Uterus (tissue), 4 donors: ENCODE data around the gene GPR152. TPM values are rescaled to one million over a fixed set of nuclear protein-coding genes. Genes with fewer than 3 reads are reported as not detected.

Source experiments
- DNase-seq, 2 donors: peaks; one replicate each; pipeline ENCODE4 v3.0.0-alpha.2; 2019 to 2020
- H3K27ac ChIP-seq, 2 donors: fragments of 200-600 bp; sonication (generic); 1 replicate in 1 of 2; 2 replicates in 1 of 2; pipeline ENCODE4 v1.5.1; 2016 to 2018
- H3K27me3 ChIP-seq, 2 donors: fragments of 200-600 bp; sonication (generic); one replicate each; pipeline ENCODE4 v1.5.1; 2018 to 2019; ENCODE audit warnings: control low read depth in 1 of 2
- H3K36me3 ChIP-seq, 2 donors: fragments of 200-600 bp; sonication (generic); one replicate each; pipeline ENCODE4 v1.5.1; 2019; ENCODE audit warnings: control low read depth in 1 of 2
- H3K4me1 ChIP-seq, 2 donors: fragments of 200-600 bp; sonication (generic); one replicate each; pipeline ENCODE4 v1.5.1; 2018 to 2019; ENCODE audit warnings: control low read depth in 1 of 2
- H3K4me3 ChIP-seq, 2 donors: fragments of 200-600 bp; sonication (generic); 1 replicate in 1 of 2; 2 replicates in 1 of 2; pipeline ENCODE4 v1.5.1; 2018 to 2019; ENCODE audit warnings: mild to moderate bottlenecking in 1 of 2
- H3K9me3 ChIP-seq, 2 donors: fragments of 200-600 bp; sonication (generic); one replicate each; pipeline ENCODE4 v1.5.1; 2019; ENCODE audit warnings: control low read depth in 1 of 2
- POLR2A ChIP-seq, 2 donors: fragments of 450-650 bp; IDR thresholded peaks; one replicate each; pipeline ENCODE4 v1.6.1; 2016; ENCODE audit warnings: antibody characterized with exemption in 2 of 2, mild to moderate bottlenecking in 1 of 2, moderate library complexity in 1 of 2
- intact Hi-C: fragments of 100-400 bp; cut with DNase I; formaldehyde crosslinking; loops from one replicate; pipeline ENCODE4 v1.15.1; 2023; ENCODE audit warnings: low total_unique reads
- total RNA-seq, 4 donors: library from RNA; depleted of rRNA in 3 of 4; stranded (reverse); fragments of >200 nt in 3 of 4; gene quantifications; one replicate each; pipeline versions ENCODE4 v1.1.0 to v1.2.4, GENCODE V29; 2014 to 2023
- TF ChIP-seq, protein P1 (sequence below), 4 experiments: fragments of 200-600 bp in 2 of 4; fragments of 450-650 bp in 2 of 4; sonication (generic) in 2 of 4; IDR thresholded peaks; one replicate each; pipeline ENCODE4 v1.5.1; 2016 to 2019; ENCODE audit warnings: antibody characterized with exemption in 4 of 4, mild to moderate bottlenecking in 2 of 4, moderate library complexity in 1 of 4
- donor health status: DM: yes; HTN: yes; CAD: no.

Gene GPR152
- total RNA-seq, 4 donors from 2014 or later: not detected

GRCh38 chr11:67449116-67449844 is 3.2 kb downstream of the GPR152 start:
- H3K9me3 ChIP-seq: no peaks in the 10 kb centered on the region
- intact Hi-C loops: no loop called here

GRCh38 chr11:67448220-67448609 is 4.3 kb downstream of the GPR152 start:
- Histone ChIP-seq H3K4me3 (no peak overlapping the region), H3K27me3 (no peaks in the 10 kb centered on the region), H3K9me3 (no peaks in the 10 kb centered on the region), H3K4me1 (no peaks in the 10 kb centered on the region), H3K36me3 (no peaks in the 10 kb centered on the region), H3K27ac (no peak overlapping the region)
- intact Hi-C loops: no loop called here
- TF ChIP-seq, protein P1, sequence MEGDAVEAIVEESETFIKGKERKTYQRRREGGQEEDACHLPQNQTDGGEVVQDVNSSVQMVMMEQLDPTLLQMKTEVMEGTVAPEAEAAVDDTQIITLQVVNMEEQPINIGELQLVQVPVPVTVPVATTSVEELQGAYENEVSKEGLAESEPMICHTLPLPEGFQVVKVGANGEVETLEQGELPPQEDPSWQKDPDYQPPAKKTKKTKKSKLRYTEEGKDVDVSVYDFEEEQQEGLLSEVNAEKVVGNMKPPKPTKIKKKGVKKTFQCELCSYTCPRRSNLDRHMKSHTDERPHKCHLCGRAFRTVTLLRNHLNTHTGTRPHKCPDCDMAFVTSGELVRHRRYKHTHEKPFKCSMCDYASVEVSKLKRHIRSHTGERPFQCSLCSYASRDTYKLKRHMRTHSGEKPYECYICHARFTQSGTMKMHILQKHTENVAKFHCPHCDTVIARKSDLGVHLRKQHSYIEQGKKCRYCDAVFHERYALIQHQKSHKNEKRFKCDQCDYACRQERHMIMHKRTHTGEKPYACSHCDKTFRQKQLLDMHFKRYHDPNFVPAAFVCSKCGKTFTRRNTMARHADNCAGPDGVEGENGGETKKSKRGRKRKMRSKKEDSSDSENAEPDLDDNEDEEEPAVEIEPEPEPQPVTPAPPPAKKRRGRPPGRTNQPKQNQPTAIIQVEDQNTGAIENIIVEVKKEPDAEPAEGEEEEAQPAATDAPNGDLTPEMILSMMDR (IDR thresholded peaks at IDR 0.05): no peak
- TF ChIP-seq POLR2A (IDR thresholded peaks at IDR 0.05): no peak
- DNase-seq: no peak

More at GRCh38 chr11:67449116-67449844, 3.2 kb downstream of the GPR152 start:
- Histone ChIP-seq H3K27me3 (no peaks in the 10 kb centered on the region), H3K4me1 (no peaks in the 10 kb centered on the region), H3K36me3 (no peaks in the 10 kb centered on the region), H3K27ac (no peak overlapping the region), H3K4me3 (no peak overlapping the region)
- DNase-seq: no peak
- no peak for TF ChIP-seq POLR2A (IDR thresholded peaks at IDR 0.05)
- TF ChIP-seq, protein P1 (IDR thresholded peaks at IDR 0.05): no peak

DNA sequence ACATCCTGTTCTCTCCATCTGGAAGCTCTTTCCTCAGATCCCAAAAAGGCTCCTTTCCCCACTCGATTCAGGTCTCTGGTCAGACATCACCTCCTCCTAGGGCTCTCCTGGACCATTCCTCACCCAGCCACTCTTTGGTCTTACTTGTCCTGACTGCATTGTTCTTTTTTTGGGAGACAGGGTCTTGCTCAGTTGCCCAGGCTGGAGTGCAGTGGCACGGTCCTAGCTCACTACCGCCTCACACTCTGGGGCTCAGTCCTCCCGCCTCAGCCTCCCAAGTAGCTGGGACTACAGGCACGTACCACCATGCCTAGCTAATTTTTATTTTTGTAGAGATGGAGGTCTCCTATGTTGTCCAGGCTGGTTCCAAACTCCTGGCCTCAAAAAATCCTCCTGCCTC is 7.0 kb downstream of the GPR152 start:
- DNase-seq: no peak
- intact Hi-C loops: no loop called here
- H3K4me1 ChIP-seq: no peaks in the 10 kb centered on the region
- no peak overlapping the region for H3K4me3 ChIP-seq
- no peak for TF ChIP-seq POLR2A (IDR thresholded peaks at IDR 0.05)
- TF ChIP-seq, protein P1 (IDR thresholded peaks at IDR 0.05): no peak
- no peak overlapping the region for H3K27ac ChIP-seq
- no peaks in the 10 kb centered on the region for H3K27me3 ChIP-seq
- H3K9me3 ChIP-seq: no peaks in the 10 kb centered on the region
- H3K36me3 ChIP-seq: no peaks in the 10 kb centered on the region

DNA sequence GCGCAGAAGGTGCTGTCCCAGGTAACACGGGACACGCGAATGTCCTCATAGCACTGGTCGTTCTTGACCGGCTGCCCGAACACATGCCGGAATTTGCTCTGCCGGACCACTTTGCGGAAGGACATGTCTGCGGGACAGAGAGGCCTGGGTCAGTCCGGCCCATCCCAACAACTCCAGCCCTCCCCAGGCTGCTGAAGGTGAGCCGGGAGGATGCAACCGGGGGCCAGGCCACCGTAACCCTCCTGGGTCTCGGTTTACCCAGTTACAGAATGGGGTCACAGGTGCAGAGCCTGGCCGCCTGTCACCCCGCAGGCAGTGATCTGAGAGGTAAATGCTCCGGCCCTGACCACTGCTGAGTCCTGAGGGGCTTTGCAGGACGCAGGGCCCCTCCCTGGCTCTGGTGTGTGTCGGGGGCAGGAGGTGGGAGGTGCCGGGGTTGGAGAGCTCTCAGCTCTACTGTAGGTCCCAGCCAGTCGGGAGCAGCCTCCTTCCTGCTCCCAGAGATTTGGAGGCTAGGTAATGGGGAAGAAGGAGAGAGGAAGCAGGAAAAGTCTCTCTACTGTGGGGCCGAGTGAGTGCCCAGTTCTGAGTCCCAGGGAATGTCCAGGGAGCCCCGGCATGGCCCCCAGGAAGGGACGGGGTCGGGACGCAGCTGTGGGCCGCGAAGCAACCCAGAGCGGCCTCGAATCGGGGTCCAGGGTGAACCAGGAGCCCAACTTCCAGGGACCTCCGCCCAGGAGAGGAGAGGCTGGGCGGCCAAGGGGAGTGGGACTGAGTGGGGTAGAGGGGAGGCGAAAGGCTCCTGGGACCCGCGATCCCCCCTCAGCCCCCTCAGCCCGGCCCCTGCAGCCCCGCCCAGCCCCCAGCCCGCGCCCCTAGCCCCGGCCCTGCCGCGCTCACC is 9.8 kb downstream of the GPR152 start:
- DNase-seq: no peak
- no peaks in the 10 kb centered on the region for H3K27me3 ChIP-seq
- H3K4me1 ChIP-seq: no peaks in the 10 kb centered on the region
- peak overlapping the region; percentile 94 to 99 for H3K27ac ChIP-seq
- no peak for TF ChIP-seq POLR2A (IDR thresholded peaks at IDR 0.05)
- TF ChIP-seq, protein P1 (IDR thresholded peaks at IDR 0.05): no peak
- peak overlapping the region; percentile 45 to 93 for H3K4me3 ChIP-seq
- H3K9me3 ChIP-seq: no peaks in the 10 kb centered on the region
- no peaks in the 10 kb centered on the region for H3K36me3 ChIP-seq
- intact Hi-C loops: no loop called here
